Measurements from ENCODE around the gene BAHCC1.

- TF ChIP-seq CTCF (conservative IDR thresholded peaks at IDR 0.05; ENCODE audit: low read length), result no peak
- TF ChIP-seq EZH2phosphoT487 (IDR thresholded peaks at IDR 0.05; ENCODE audit: borderline replicate concordance), result no peak
These were observed 9.1 kb upstream of the BAHCC1 start for GRCh38 chr17:81386141-81386645.
